GM19023 (cell line): Measurements from ENCODE around the gene PIK3R2.
"Not testable (repeated sequence)": the region's sequence is repeated elsewhere in the genome, so short reads cannot be mapped to it uniquely, and the experiment has no call there.

Experiments
- ATAC-seq: cut with Tn5 transposase; IDR thresholded peaks from one replicate; pipeline ENCODE4 v1.9.1; 2021; ENCODE audit warnings: mild to moderate bottlenecking, moderate library complexity; ENCODE audit not compliant: unreplicated experiment

The PIK3R2 gene

GRCh38 chr19:18197941-18198340 is 45.0 kb downstream of the PIK3R2 start:
- no peak for ATAC-seq

GRCh38 chr19:18198374-18198773 is 45.4 kb downstream of the PIK3R2 start:
- no peak for ATAC-seq

GRCh38 chr19:18202397-18202777 is 49.4 kb downstream of the PIK3R2 start:
- ATAC-seq = no peak

GRCh38 chr19:18202778-18203407 is 49.9 kb downstream of the PIK3R2 start:
- no peak for ATAC-seq

- peak; percentile 1 for ATAC-seq
Observed at GRCh38 chr19:18203408-18203862, 50.5 kb downstream of the PIK3R2 start.

GRCh38 chr19:18203863-18204393 is 51.0 kb downstream of the PIK3R2 start, which contains the start of gene RAB3A:
RAB3A (minus strand) TSS chr19:18204042; CDS start chr19:18202740, 1,302 bp downstream.
- ATAC-seq = peak; percentile 88

GRCh38 chr19:18204394-18205199 is 51.6 kb downstream of the PIK3R2 start:
- peak; percentile 3 for ATAC-seq

GRCh38 chr19:18205200-18205892 is 52.4 kb downstream of the PIK3R2 start:
- no peak for ATAC-seq

- ATAC-seq = no peak
Observed at GRCh38 chr19:18206018-18206417, 53.1 kb downstream of the PIK3R2 start.

GRCh38 chr19:18208098-18208951 is 55.4 kb downstream of the PIK3R2 start:
- ATAC-seq = no peak

- not testable (repeated sequence) for ATAC-seq
Observed at GRCh38 chr19:18209912-18210311, 56.9 kb downstream of the PIK3R2 start.

- no peak for ATAC-seq
Observed at GRCh38 chr19:18211683-18212082, 58.7 kb downstream of the PIK3R2 start.

- no peak for ATAC-seq
Observed at GRCh38 chr19:18214779-18215433, 61.9 kb downstream of the PIK3R2 start.

- ATAC-seq = no peak
Observed at GRCh38 chr19:18216789-18217188, 63.8 kb downstream of the PIK3R2 start.

- ATAC-seq = no peak
Observed at GRCh38 chr19:18218159-18218558, 65.2 kb downstream of the PIK3R2 start.

GRCh38 chr19:18218600-18218999 is 65.6 kb downstream of the PIK3R2 start:
- ATAC-seq = no peak
